K562 (cell line): ENCODE results near the gene COL11A2. TPM values are rescaled to one million over a fixed set of nuclear protein-coding genes. Genes with fewer than 3 reads are reported as not detected.
A peak's percentile ranks its signal among the peaks of the same experiment; 100 is the strongest.

Experiments used
- ARHGAP35 ChIP-seq: fragments of 450-650 bp; IDR thresholded peaks from 2 replicates; pipeline ENCODE4 v1.6.1; 2018; ENCODE audit not compliant: partially characterized antibody
- ASH1L ChIP-seq: fragments of 450-650 bp; IDR thresholded peaks from 2 replicates; pipeline ENCODE4 v1.6.1; 2018; ENCODE audit warnings: borderline replicate concordance, mild to moderate bottlenecking, low read depth; ENCODE audit not compliant: partially characterized antibody
- BACH1 ChIP-seq: fragments of 200-800 bp; sonication (Bioruptor generic); IDR thresholded peaks from 2 replicates; pipeline ENCODE4 v1.6.1; 2016; ENCODE audit warnings: missing genetic modification characterization, missing compliant biosample characterization
- CBX8 ChIP-seq: fragments of 200-600 bp; sonication (generic); IDR thresholded peaks from 2 replicates; pipeline ENCODE4 v1.6.1; 2012; ENCODE audit warnings: borderline replicate concordance, mixed run types, low read depth, mild to moderate bottlenecking, moderate library complexity, mixed read lengths, low read length, control low read depth, inconsistent platforms; ENCODE audit not compliant: poor library complexity, severe bottlenecking; ENCODE audit errors: extremely low read depth
- CCNT2 ChIP-seq: IDR thresholded peaks from 2 replicates; pipeline ENCODE4 v1.6.1; 2011; ENCODE audit warnings: borderline replicate concordance, low read depth, mild to moderate bottlenecking, moderate library complexity, mixed read lengths, low read length; ENCODE audit not compliant: insufficient read length; ENCODE audit errors: extremely low read depth
- CREM ChIP-seq: IDR thresholded peaks from 2 replicates; pipeline ENCODE4 v1.6.1; 2014; ENCODE audit warnings: antibody characterized with exemption, low read depth
- CSDE1 ChIP-seq, 2 experiments: fragments of 450-650 bp; IDR thresholded peaks; 2 replicates each; pipeline ENCODE4 v1.6.1; 2016; ENCODE audit warnings: mild to moderate bottlenecking in 1 of 2
- ID3 ChIP-seq, 2 experiments: fragments of 250-450 bp in 1 of 2; fragments of 450-650 bp in 1 of 2; sonication (Bioruptor Pico) in 1 of 2; IDR thresholded peaks; 2 replicates each; pipeline versions ENCODE4 v1.6.1 to v1.8.0; 2016 to 2021; ENCODE audit warnings: mild to moderate bottlenecking in 2 of 2, moderate library complexity in 2 of 2, missing compliant biosample characterization in 1 of 2, missing genetic modification characterization in 1 of 2
- JUND ChIP-seq, 2 experiments: IDR thresholded peaks; 2 replicates in 1 of 2; 3 replicates in 1 of 2; pipeline ENCODE4 v1.6.1; 2011; ENCODE audit warnings: borderline replicate concordance in 2 of 2, low read depth in 2 of 2, low read length in 2 of 2, improper control_type of control experiment in 1 of 2, missing biosample characterization in 1 of 2, missing genetic modification characterization in 1 of 2, missing genetic modification reagents in 1 of 2
- KHSRP ChIP-seq: fragments of 450-650 bp; IDR thresholded peaks from 2 replicates; pipeline ENCODE4 v1.6.1; 2017
- MYNN ChIP-seq, 2 experiments: sonication (generic); formaldehyde crosslinking in 1 of 2; IDR thresholded peaks; 2 replicates each; pipeline versions ENCODE4 v1.5.0 to v1.6.1; 2016 to 2020; ENCODE audit warnings: antibody characterized with exemption in 1 of 2, missing genetic modification reagents in 1 of 2
- PKNOX1 ChIP-seq: fragments of 450-650 bp; IDR thresholded peaks from 2 replicates; pipeline ENCODE4 v1.6.1; 2016
- POLR2G ChIP-seq: fragments of 200-400 bp; formaldehyde crosslinking; IDR thresholded peaks from 2 replicates; pipeline ENCODE4 v1.6.1; 2017; ENCODE audit warnings: low read depth, mild to moderate bottlenecking, antibody characterized with exemption, low read length, moderate library complexity
- RBM22 ChIP-seq: fragments of 200-400 bp; formaldehyde crosslinking; IDR thresholded peaks from 2 replicates; pipeline ENCODE4 v1.6.1; 2018; ENCODE audit warnings: low read length, low read depth; ENCODE audit not compliant: poor library complexity, severe bottlenecking
- TBL1XR1 ChIP-seq, 2 experiments: IDR thresholded peaks; 2 replicates each; pipeline ENCODE4 v1.6.1; 2012; ENCODE audit warnings: improper control_type of control experiment in 2 of 2, low read length in 2 of 2, mild to moderate bottlenecking in 1 of 2
- TRIM28 ChIP-seq: fragments of 450-650 bp; IDR thresholded peaks from 2 replicates; pipeline ENCODE4 v1.6.1; 2017
- ZBTB33 ChIP-seq: sonication (generic); formaldehyde crosslinking; IDR thresholded peaks from 2 replicates; pipeline ENCODE4 v1.8.1; 2023; ENCODE audit warnings: mild to moderate bottlenecking, missing genetic modification reagents
- ZC3H8 ChIP-seq: fragments of 450-650 bp; IDR thresholded peaks from 2 replicates; pipeline ENCODE4 v1.6.1; 2017
- ZNF175 ChIP-seq: fragments of 200-800 bp; sonication (Bioruptor generic); IDR thresholded peaks from 2 replicates; pipeline ENCODE4 v1.6.1; 2016; ENCODE audit warnings: low read depth, mild to moderate bottlenecking, missing genetic modification characterization, missing compliant biosample characterization
- ZNF212 ChIP-seq: fragments of 450-650 bp; formaldehyde crosslinking; IDR thresholded peaks from 2 replicates; pipeline ENCODE4 v1.4.0; 2020; ENCODE audit warnings: mild to moderate bottlenecking
- ZNF3 ChIP-seq: fragments of 250-450 bp; sonication (Bioruptor Pico); IDR thresholded peaks from 2 replicates; pipeline ENCODE4 v1.5.0; 2021; ENCODE audit warnings: mild to moderate bottlenecking, moderate library complexity
- polyA plus RNA-seq, 8 experiments: library from polyadenylated mRNA; depleted of rRNA in 4 of 8; stranded (reverse) in 5 of 8; unstranded in 3 of 8; fragments of >200 nt; fragmentation: Nextera tagmentation in 2 of 8; fragmentation: Illumina TruSeq in 1 of 8; extraction: Ambion mirVana in 2 of 8; extraction: Trizol in 1 of 8; gene quantifications; 2 replicates each; pipeline versions ENCODE4 v1.2.1 to v1.2.3, GENCODE V29; 2011 to 2014; ENCODE audit warnings: inconsistent platforms in 1 of 8, missing spikeins in 1 of 8
- total RNA-seq, 7 experiments: library from RNA; depleted of rRNA in 6 of 7; stranded (reverse); fragments of >200 nt in 6 of 7; fragmentation: Illumina TruSeq in 2 of 7; extraction: Trizol in 2 of 7; gene quantifications; 2 replicates each; pipeline versions ENCODE4 v1.2.1 to v1.2.3, GENCODE V29; 2011 to 2021; ENCODE audit warnings: low replicate concordance in 1 of 7
- TF ChIP-seq, protein P1 (sequence below), 2 experiments: IDR thresholded peaks; 2 replicates each; pipeline ENCODE4 v1.6.1; 2011; ENCODE audit warnings: borderline replicate concordance in 1 of 2, control low read depth in 1 of 2, low read depth in 1 of 2, low read length in 1 of 2, mild to moderate bottlenecking in 1 of 2, mixed read lengths in 1 of 2, moderate library complexity in 1 of 2; ENCODE audit not compliant: insufficient read depth in 1 of 2, insufficient read length in 1 of 2, poor library complexity in 1 of 2, severe bottlenecking in 1 of 2; ENCODE audit errors: extremely low read depth in 1 of 2

COL11A2 gene
- total and polyA plus RNA-seq, 9 of the 15 experiments (the other 6 are each of a cell fraction or from before 2014, with no cell fraction given), result 0.04 to 0.35 (median 0.09) TPM; not detected in 1

- TF ChIP-seq, protein P1, sequence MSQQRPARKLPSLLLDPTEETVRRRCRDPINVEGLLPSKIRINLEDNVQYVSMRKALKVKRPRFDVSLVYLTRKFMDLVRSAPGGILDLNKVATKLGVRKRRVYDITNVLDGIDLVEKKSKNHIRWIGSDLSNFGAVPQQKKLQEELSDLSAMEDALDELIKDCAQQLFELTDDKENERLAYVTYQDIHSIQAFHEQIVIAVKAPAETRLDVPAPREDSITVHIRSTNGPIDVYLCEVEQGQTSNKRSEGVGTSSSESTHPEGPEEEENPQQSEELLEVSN (IDR thresholded peaks at IDR 0.05; ENCODE audit: borderline replicate concordance in 1 of 2, extremely low read depth in 1 of 2, insufficient read depth in 1 of 2, insufficient read length in 1 of 2, low read depth in 1 of 2, low read length in 1 of 2, poor library complexity in 1 of 2, severe bottlenecking in 1 of 2), result no peak
- TF ChIP-seq CREM, result no peak
- TF ChIP-seq ZNF3 (CRISPR knock-in tag), result no peak
- TF ChIP-seq RBM22, result peak; percentile 74
- TF ChIP-seq TRIM28, result no peak
- no peak for TF ChIP-seq CSDE1 (IDR thresholded peaks at IDR 0.05)
- no peak for TF ChIP-seq TBL1XR1 (IDR thresholded peaks at IDR 0.05; ENCODE audit: low read length in 2 of 2)
- TF ChIP-seq JUND (IDR thresholded peaks at IDR 0.05; ENCODE audit: borderline replicate concordance, low read depth, low read length), result no peak
- TF ChIP-seq JUND (tag; IDR thresholded peaks at IDR 0.05; ENCODE audit: borderline replicate concordance, low read depth, low read length), result no peak
- peak; percentile 39 for TF ChIP-seq CCNT2
- no peak for TF ChIP-seq ARHGAP35
- TF ChIP-seq ZC3H8, result no peak
- TF ChIP-seq ZNF175 (CRISPR knock-in tag), result no peak
- TF ChIP-seq KHSRP, result no peak
- TF ChIP-seq ZNF212 (CRISPR knock-in tag), result no peak
- no peak for TF ChIP-seq ID3 (CRISPR knock-in tag; IDR thresholded peaks at IDR 0.05)
- no peak for TF ChIP-seq ID3 (tag; IDR thresholded peaks at IDR 0.05)
- TF ChIP-seq ASH1L, result no peak
- TF ChIP-seq PKNOX1, result no peak
- TF ChIP-seq ZBTB33, result 0 out of 2 replicates have a peak, but pooled peaks have one; percentile 14
- peak; percentile 77 for TF ChIP-seq POLR2G
- TF ChIP-seq BACH1, result no peak
- 0 out of 2 replicates have a peak, but pooled peaks have one; percentile 35 for TF ChIP-seq MYNN (IDR thresholded peaks at IDR 0.05)
- no peak for TF ChIP-seq MYNN (CRISPR knock-in tag; IDR thresholded peaks at IDR 0.05)
- TF ChIP-seq CBX8, result no peak
These were observed 21.1 kb upstream of the COL11A2 start (continued) for GRCh38 chr6:33213166-33213988.
